Measurements from ENCODE around the gene RALGDS. TPM values are rescaled to one million over a fixed set of nuclear protein-coding genes. Genes with fewer than 3 reads are reported as not detected.

Gene RALGDS
- total RNA-seq, 1 experiment from 2014 or later = 13.7 TPM

DNA sequence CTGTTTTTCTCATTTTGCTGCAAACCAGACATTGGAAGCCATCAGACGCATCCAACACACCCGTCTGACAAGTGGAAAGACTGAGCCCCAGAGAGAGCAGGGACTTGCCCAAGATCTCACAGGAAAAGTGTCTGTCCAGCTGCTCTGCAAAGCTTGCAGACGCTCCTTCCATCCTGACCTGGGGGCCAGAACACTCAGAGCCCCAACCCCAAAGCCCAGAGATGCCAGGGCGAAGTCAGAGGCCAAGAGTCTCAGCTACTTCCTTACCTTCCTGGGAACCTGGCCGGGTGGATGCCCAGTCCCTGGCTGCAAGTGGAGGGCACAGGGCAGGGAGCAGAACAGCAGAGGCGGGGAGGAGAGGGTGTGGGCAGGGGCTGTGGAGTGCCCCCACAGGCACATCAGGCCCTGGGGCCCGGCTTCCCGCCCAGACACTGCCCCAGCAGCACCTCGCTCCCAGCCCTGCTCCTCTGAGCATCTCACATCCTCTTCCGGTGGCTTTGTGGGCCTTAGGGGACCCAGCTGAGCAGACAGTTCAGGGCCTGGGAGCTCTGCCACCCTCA lies 9.7 kb upstream of the RALGDS start:
- Mint-ChIP-seq H3K4me3 (ENCODE audit: low read depth, unreplicated experiment) (no peak overlapping the region), H3K27me3 (ENCODE audit: unreplicated experiment) (no peaks in the 10 kb centered on the region), H3K27ac (ENCODE audit: unreplicated experiment) (no peak overlapping the region), H3K9me3 (ENCODE audit: low read depth, unreplicated experiment) (no peaks in the 10 kb centered on the region), H3K36me3 (ENCODE audit: insufficient read depth, unreplicated experiment) (peaks cover 22% of the 10 kb centered on the region), H3K4me1 (ENCODE audit: low read depth, unreplicated experiment) (peaks cover 33% of the 10 kb centered on the region)
- intact Hi-C loops (cut with micrococcal nuclease; ENCODE audit: unreplicated experiment) = no loop called here
- CTCF ChIA-PET = no interaction called here
- no TSS peak for BruUV-seq (replicated peaks)
- no peak for DNase-seq
- TF ChIP-seq CTCF (IDR thresholded peaks at IDR 0.05; ENCODE audit: unreplicated experiment) = no peak

- intact Hi-C loops (cut with micrococcal nuclease; ENCODE audit: unreplicated experiment) = no loop called here
- H3K4me3 Mint-ChIP-seq (ENCODE audit: low read depth, unreplicated experiment) = no peak overlapping the region
- BruUV-seq (replicated peaks) = no TSS peak
- CTCF ChIA-PET = no interaction called here
- no peaks in the 10 kb centered on the region for H3K27me3 Mint-ChIP-seq (ENCODE audit: unreplicated experiment)
- no peak for TF ChIP-seq CTCF (IDR thresholded peaks at IDR 0.05; ENCODE audit: unreplicated experiment)
- H3K36me3 Mint-ChIP-seq (ENCODE audit: insufficient read depth, unreplicated experiment) = peaks cover 17% of the 10 kb centered on the region
- peaks cover 23% of the 10 kb centered on the region for H3K4me1 Mint-ChIP-seq (ENCODE audit: low read depth, unreplicated experiment)
- no peak overlapping the region for H3K27ac Mint-ChIP-seq (ENCODE audit: unreplicated experiment)
- no peaks in the 10 kb centered on the region for H3K9me3 Mint-ChIP-seq (ENCODE audit: low read depth, unreplicated experiment)
- DNase-seq = peak; percentile 36
These were observed 8.2 kb upstream of the RALGDS start for GRCh38 chr9:133129001-133129795.

DNA sequence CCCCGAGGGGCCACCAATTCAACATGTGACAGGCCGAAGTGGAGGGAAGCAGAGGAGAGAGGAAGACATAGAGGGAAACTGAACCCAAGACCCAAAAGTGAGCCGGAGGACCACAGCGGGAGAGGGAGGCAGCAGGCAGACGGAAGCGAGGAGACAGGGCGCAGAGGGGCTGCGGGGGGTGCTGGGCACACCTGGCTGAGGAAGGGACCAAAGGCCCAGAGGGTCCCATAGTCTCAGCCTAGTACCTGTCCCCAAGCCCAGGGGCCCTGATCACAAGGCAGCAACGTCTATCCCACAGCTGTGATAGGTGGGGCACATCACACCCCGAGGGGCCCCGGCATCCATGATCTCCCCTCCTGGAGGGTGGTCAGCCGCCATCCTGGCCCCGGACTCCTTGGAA lies 7.1 kb upstream of the RALGDS start:
- Mint-ChIP-seq H3K36me3 (ENCODE audit: insufficient read depth, unreplicated experiment) (peaks cover 8% of the 10 kb centered on the region), H3K9me3 (ENCODE audit: low read depth, unreplicated experiment) (no peaks in the 10 kb centered on the region)
- CTCF ChIA-PET = interaction anchor here (1.6 kb wide), 1 partner anchor 16 kb away, joined by 6 read pairs; no protein-coding TSS in a partner anchor

GRCh38 chr9:133127340-133127981 lies 6.4 kb upstream of the RALGDS start:
- H3K4me1 Mint-ChIP-seq (ENCODE audit: low read depth, unreplicated experiment) = peaks cover 25% of the 10 kb centered on the region
- CTCF ChIA-PET = interaction anchor here (1.6 kb wide), 1 partner anchor 17 kb away, joined by 6 read pairs; no protein-coding TSS in a partner anchor
- H3K4me3 Mint-ChIP-seq (ENCODE audit: low read depth, unreplicated experiment) = peak overlapping the region; percentile 15
- intact Hi-C loops (cut with micrococcal nuclease; ENCODE audit: unreplicated experiment) = no loop called here
- DNase-seq = peak; percentile 59
- H3K9me3 Mint-ChIP-seq (ENCODE audit: low read depth, unreplicated experiment) = no peaks in the 10 kb centered on the region
- H3K27me3 Mint-ChIP-seq (ENCODE audit: unreplicated experiment) = no peaks in the 10 kb centered on the region
- H3K27ac Mint-ChIP-seq (ENCODE audit: unreplicated experiment) = peak overlapping the region; percentile 66
- BruUV-seq (replicated peaks) = no TSS peak
- no peak for TF ChIP-seq CTCF (IDR thresholded peaks at IDR 0.05; ENCODE audit: unreplicated experiment)
- H3K36me3 Mint-ChIP-seq (ENCODE audit: insufficient read depth, unreplicated experiment) = peaks cover 8% of the 10 kb centered on the region

More for the DNA sequence above, 7.1 kb upstream of the RALGDS start:
- intact Hi-C loops (cut with micrococcal nuclease; ENCODE audit: unreplicated experiment) = no loop called here
- DNase-seq = no peak
- Mint-ChIP-seq H3K4me3 (ENCODE audit: low read depth, unreplicated experiment) (peak overlapping the region; percentile 15), H3K4me1 (ENCODE audit: low read depth, unreplicated experiment) (peaks cover 25% of the 10 kb centered on the region), H3K27me3 (ENCODE audit: unreplicated experiment) (no peaks in the 10 kb centered on the region), H3K27ac (ENCODE audit: unreplicated experiment) (peak overlapping the region; percentile 66)
- TF ChIP-seq CTCF (IDR thresholded peaks at IDR 0.05; ENCODE audit: unreplicated experiment) = no peak
- BruUV-seq (replicated peaks) = no TSS peak
